ENCODE results near the gene RFX3. TPM values are rescaled to one million over a fixed set of nuclear protein-coding genes. Genes with fewer than 3 reads are reported as not detected.

RFX3 gene
- total and polyA plus RNA-seq, 2 of the 13 experiments (the other 11 are each of a cell fraction or from before 2014, with no cell fraction given), result 2.7 to 5.3 TPM

DNA sequence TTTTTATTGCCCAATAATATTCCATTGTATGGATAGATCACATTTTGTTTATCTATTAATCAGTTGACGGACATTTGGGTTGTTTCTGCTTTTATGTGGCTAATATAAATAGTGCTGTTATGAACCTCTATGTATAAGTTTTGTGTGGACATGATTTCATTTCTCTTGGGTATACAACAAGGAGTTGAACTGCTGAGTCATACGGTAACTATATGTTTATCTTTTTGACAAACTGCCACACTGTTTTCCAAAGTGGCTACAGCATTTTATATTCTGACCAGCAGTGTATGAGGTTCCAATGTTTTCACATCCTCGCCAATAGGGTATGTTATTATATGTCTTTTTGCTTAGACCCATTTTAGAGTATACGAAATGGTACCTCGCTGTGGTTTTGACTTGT is 264.3 kb downstream of the RFX3 start:
- intact Hi-C loops (cut with micrococcal nuclease; ENCODE audit: unreplicated experiment), result no loop called here

More for the DNA sequence above, 264.3 kb downstream of the RFX3 start:
- Histone ChIP-seq H3K9me3 (ENCODE audit: low read length) (no peaks in the 10 kb centered on the region), H3K36me3 (replicated peaks in 1 of 2; ENCODE audit: control insufficient read depth in 1 of 2, insufficient read depth in 2 of 2, low read length in 2 of 2) (peaks cover 2 to 5% of the 10 kb centered on the region in 2 experiments; a peak in 2 of 5 replicates), H3K27ac (ENCODE audit: extremely low read length, insufficient read depth, low read length) (no peak overlapping the region), H3K9ac (ENCODE audit: insufficient read depth, low read depth, low read length) (no peak overlapping the region), H3K79me2 (ENCODE audit: insufficient read depth, low read length) (no peaks in the 10 kb centered on the region), H4K20me1 (ENCODE audit: insufficient read depth, low read length) (no peaks in the 10 kb centered on the region), H3K27me3 (ENCODE audit: control insufficient read depth in 1 of 2, insufficient read depth in 2 of 2, low read length in 2 of 2) (no peaks in the 10 kb centered on the region), H3K4me3 (replicated peaks in 1 of 3; ENCODE audit: insufficient read depth in 1 of 3, low read depth in 2 of 3, low read length in 3 of 3) (no peak overlapping the region), H3K4me1 (ENCODE audit: insufficient read depth, low read length) (no peaks in the 10 kb centered on the region), H2AFZ (ENCODE audit: low read length) (no peak overlapping the region), H3K4me2 (ENCODE audit: low read depth, low read length) (no peak overlapping the region)
- in situ Hi-C loops (cut with HindIII; ENCODE audit: extremely low pct_ligation_motif_present, low pct_unique_long_range_greater_than_20kb), result no loop called here
- DNase-seq (ENCODE audit: low spot score) (no peak), ATAC-seq (no peak), FAIRE-seq (no peak)
- CTCF ChIA-PET (ENCODE audit: low intra/inter-chr PET ratio, low total read pairs), result no interaction called here
- BruUV-seq (replicated peaks), result no TSS peak
- WGBS (ENCODE audit: low lambda C conversion rate), result 93% methylated on average over 5 of the region's 5 CpGs
- TF ChIP-seq NFE2L2 (IDR thresholded peaks at IDR 0.05; ENCODE audit: low read length), result peak; percentile 44; the same call in 1 of the 2 replicates
- TF ChIP-seq, protein P1, sequence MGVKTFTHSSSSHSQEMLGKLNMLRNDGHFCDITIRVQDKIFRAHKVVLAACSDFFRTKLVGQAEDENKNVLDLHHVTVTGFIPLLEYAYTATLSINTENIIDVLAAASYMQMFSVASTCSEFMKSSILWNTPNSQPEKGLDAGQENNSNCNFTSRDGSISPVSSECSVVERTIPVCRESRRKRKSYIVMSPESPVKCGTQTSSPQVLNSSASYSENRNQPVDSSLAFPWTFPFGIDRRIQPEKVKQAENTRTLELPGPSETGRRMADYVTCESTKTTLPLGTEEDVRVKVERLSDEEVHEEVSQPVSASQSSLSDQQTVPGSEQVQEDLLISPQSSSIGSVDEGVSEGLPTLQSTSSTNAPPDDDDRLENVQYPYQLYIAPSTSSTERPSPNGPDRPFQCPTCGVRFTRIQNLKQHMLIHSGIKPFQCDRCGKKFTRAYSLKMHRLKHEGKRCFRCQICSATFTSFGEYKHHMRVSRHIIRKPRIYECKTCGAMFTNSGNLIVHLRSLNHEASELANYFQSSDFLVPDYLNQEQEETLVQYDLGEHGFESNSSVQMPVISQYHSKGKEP (CRISPR knock-in tag; IDR thresholded peaks at IDR 0.05), result no peak
- TF ChIP-seq, protein P2, sequence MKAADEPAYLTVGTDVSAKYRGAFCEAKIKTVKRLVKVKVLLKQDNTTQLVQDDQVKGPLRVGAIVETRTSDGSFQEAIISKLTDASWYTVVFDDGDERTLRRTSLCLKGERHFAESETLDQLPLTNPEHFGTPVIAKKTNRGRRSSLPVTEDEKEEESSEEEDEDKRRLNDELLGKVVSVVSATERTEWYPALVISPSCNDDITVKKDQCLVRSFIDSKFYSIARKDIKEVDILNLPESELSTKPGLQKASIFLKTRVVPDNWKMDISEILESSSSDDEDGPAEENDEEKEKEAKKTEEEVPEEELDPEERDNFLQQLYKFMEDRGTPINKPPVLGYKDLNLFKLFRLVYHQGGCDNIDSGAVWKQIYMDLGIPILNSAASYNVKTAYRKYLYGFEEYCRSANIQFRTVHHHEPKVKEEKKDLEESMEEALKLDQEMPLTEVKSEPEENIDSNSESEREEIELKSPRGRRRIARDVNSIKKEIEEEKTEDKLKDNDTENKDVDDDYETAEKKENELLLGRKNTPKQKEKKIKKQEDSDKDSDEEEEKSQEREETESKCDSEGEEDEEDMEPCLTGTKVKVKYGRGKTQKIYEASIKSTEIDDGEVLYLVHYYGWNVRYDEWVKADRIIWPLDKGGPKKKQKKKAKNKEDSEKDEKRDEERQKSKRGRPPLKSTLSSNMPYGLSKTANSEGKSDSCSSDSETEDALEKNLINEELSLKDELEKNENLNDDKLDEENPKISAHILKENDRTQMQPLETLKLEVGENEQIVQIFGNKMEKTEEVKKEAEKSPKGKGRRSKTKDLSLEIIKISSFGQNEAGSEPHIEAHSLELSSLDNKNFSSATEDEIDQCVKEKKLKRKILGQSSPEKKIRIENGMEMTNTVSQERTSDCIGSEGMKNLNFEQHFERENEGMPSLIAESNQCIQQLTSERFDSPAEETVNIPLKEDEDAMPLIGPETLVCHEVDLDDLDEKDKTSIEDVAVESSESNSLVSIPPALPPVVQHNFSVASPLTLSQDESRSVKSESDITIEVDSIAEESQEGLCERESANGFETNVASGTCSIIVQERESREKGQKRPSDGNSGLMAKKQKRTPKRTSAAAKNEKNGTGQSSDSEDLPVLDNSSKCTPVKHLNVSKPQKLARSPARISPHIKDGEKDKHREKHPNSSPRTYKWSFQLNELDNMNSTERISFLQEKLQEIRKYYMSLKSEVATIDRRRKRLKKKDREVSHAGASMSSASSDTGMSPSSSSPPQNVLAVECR (CRISPR knock-in tag; IDR thresholded peaks at IDR 0.05; ENCODE audit: borderline replicate concordance), result no peak
- TF ChIP-seq, protein P3, sequence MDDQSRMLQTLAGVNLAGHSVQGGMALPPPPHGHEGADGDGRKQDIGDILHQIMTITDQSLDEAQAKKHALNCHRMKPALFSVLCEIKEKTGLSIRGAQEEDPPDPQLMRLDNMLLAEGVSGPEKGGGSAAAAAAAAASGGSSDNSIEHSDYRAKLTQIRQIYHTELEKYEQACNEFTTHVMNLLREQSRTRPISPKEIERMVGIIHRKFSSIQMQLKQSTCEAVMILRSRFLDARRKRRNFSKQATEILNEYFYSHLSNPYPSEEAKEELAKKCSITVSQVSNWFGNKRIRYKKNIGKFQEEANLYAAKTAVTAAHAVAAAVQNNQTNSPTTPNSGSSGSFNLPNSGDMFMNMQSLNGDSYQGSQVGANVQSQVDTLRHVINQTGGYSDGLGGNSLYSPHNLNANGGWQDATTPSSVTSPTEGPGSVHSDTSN (CRISPR knock-in tag; IDR thresholded peaks at IDR 0.05; ENCODE audit: borderline replicate concordance), result no peak
- POLR2A ChIA-PET, result no interaction called here

Data from HepG2 (cell line).